ENCODE data around the gene ADGRF1.
A peak's percentile ranks its signal among the peaks of the same experiment; 100 is the strongest.
"Not testable (repeated sequence)": the region's sequence is repeated elsewhere in the genome, so short reads cannot be mapped to it uniquely, and the experiment has no call there.

ADGRF1 gene

GRCh38 chr6:47061309-47062300, 19.5 kb upstream of the ADGRF1 start:
- no peak for DNase-seq (ENCODE audit: low read depth in 3 of 3)

GRCh38 chr6:47059216-47059885, 17.2 kb upstream of the ADGRF1 start:
- no peak for DNase-seq (ENCODE audit: low read depth in 3 of 3)

- DNase-seq (ENCODE audit: low read depth in 3 of 3) = no peak
Measured at GRCh38 chr6:47057830-47058540, 15.9 kb upstream of the ADGRF1 start.

- no peak for DNase-seq (ENCODE audit: low read depth in 3 of 3)
Measured at GRCh38 chr6:47056832-47057231, 14.7 kb upstream of the ADGRF1 start.

GRCh38 chr6:47054302-47054701, 12.2 kb upstream of the ADGRF1 start:
- DNase-seq (ENCODE audit: low read depth in 3 of 3) = not testable (repeated sequence)

GRCh38 chr6:47048638-47049037, 6.5 kb upstream of the ADGRF1 start:
- DNase-seq (ENCODE audit: low read depth in 3 of 3) = no peak

- DNase-seq (ENCODE audit: low read depth in 3 of 3) = peak in 1 of 3 experiments; percentile 1
Measured at GRCh38 chr6:47047479-47048407, 5.6 kb upstream of the ADGRF1 start.

GRCh38 chr6:47047097-47047478, 5.0 kb upstream of the ADGRF1 start:
- no peak for DNase-seq (ENCODE audit: low read depth in 3 of 3)

- DNase-seq (ENCODE audit: low read depth in 3 of 3) = no peak
Measured at GRCh38 chr6:47044397-47044796, 2.3 kb upstream of the ADGRF1 start.

- DNase-seq (ENCODE audit: low read depth in 3 of 3) = no peak
Measured at GRCh38 chr6:47043286-47043685, 1.2 kb upstream of the ADGRF1 start.

GRCh38 chr6:47041741-47042140, 391 bp downstream of the ADGRF1 start:
- no peak for DNase-seq (ENCODE audit: low read depth in 3 of 3)

- DNase-seq (ENCODE audit: low read depth in 3 of 3) = no peak
Measured at GRCh38 chr6:47034926-47035325, 7.2 kb downstream of the ADGRF1 start.

GRCh38 chr6:47034421-47034820, 7.7 kb downstream of the ADGRF1 start:
- DNase-seq (ENCODE audit: low read depth in 3 of 3) = no peak

GRCh38 chr6:47032974-47033765, 9.0 kb downstream of the ADGRF1 start:
- no peak for DNase-seq (ENCODE audit: low read depth in 3 of 3)

GRCh38 chr6:47031656-47032055, 10.5 kb downstream of the ADGRF1 start:
- DNase-seq (ENCODE audit: low read depth in 3 of 3) = no peak

GRCh38 chr6:47029865-47030561, 12.1 kb downstream of the ADGRF1 start:
- DNase-seq (ENCODE audit: low read depth in 3 of 3) = no peak

GRCh38 chr6:47028835-47029360, 13.2 kb downstream of the ADGRF1 start:
- DNase-seq (ENCODE audit: low read depth in 3 of 3) = no peak

- DNase-seq (ENCODE audit: low read depth in 3 of 3) = no peak
Measured at GRCh38 chr6:47027315-47027714, 14.8 kb downstream of the ADGRF1 start.

- no peak for DNase-seq (ENCODE audit: low read depth in 3 of 3)
Measured at GRCh38 chr6:47026679-47027078, 15.5 kb downstream of the ADGRF1 start.

Data from stimulated activated CD4-positive, alpha-beta T cell treated with anti-CD3 and anti-CD28 coated beads, TNF-alpha, amount 100 ng/mL, for 24 hours (primary cell).